NCI-H1930 (cell line): ENCODE measurements around the gene GLIS1.
A peak's percentile ranks its signal among the peaks of the same experiment; 100 is the strongest.

Experiments
- DNase-seq, 2 experiments: peaks; one replicate each; lab custom pipeline; 2025; lab: John Stamatoyannopoulos, UW

GLIS1 gene

GRCh38 chr1:53693773-53694717, 44.9 kb downstream of the GLIS1 start:
- DNase-seq: no peak

DNA sequence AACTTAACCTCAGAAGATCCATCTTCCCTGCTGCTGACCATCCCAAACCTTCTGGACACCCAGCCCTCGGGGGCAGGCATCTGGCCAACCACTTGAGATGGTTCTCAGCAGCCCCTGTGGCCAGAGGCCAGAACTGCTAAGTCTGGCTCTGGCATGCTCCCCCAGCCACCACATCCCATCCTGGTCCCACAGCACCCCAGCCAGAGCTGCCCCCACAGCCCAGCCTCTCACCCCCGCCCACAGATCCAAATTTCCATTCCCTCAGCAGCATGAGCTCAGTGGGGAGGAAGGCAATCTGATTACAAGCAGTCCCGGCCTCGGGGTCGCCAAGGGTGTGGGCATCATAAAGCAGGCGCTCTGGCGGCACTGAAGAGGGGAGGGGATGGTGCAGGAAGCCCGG, 45.6 kb downstream of the GLIS1 start:
- no peak for DNase-seq

- no peak for DNase-seq
These were observed 47.6 kb downstream of the GLIS1 start for GRCh38 chr1:53691326-53691725.

DNA sequence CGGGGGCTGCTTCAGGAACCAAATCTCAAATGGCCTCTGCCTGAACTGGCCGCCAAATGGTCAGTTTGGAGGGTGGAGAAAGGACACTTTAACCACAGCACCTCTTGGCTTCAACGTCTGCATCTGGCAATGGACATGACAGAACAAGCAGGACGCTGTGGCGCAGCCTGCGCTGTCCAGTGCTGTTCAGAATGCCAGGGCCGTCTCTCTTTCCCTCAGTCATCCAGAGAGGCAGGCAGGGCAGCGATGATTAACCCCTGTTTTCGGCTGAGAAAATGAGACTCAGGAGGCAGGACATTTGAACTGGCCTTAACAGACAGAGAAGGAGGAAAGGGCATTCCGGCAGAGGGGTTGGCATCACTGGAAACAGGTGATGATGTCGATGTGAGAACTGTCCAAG, 48.6 kb downstream of the GLIS1 start:
- DNase-seq: no peak

GRCh38 chr1:53689736-53690326, 49.1 kb downstream of the GLIS1 start:
- DNase-seq: no peak

- DNase-seq: no peak
These were observed 49.7 kb downstream of the GLIS1 start for GRCh38 chr1:53689223-53689622.

DNA sequence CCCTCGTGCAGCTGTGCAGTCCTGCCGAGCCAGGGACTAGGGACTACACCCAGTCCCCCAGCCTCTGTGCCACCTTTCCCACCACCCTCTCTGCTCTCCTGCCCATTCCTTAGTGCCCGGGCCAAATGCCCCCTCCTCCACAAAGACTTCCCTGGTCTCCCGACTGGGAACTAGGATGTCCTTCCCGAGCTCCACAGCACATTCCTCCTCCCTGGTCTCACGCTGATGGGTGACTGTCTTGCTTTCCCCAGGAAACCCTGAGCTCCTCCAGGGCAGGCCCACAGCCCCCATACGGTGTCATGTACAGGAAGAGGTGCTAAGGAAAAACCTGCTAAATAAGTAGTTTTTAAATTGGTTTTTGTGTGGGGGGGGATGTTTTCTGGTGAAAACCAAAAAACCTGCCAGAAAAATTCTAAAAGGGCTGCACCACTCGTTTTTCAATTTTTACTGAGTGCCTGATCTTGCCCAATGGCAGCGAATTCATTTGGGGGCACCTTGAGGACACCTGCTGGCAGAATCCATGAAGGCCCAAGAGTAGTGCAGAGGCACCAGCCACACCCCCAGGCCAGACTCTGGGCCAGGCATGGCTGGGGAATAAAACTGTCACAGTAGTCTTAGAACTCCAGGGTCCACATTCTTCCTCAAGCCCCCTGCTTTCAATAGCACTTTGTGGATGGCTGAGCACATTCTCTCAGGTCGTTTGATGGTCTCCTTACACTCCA, 50.4 kb downstream of the GLIS1 start:
- no peak for DNase-seq

GRCh38 chr1:53687901-53688300, 51.1 kb downstream of the GLIS1 start:
- DNase-seq: no peak

DNA sequence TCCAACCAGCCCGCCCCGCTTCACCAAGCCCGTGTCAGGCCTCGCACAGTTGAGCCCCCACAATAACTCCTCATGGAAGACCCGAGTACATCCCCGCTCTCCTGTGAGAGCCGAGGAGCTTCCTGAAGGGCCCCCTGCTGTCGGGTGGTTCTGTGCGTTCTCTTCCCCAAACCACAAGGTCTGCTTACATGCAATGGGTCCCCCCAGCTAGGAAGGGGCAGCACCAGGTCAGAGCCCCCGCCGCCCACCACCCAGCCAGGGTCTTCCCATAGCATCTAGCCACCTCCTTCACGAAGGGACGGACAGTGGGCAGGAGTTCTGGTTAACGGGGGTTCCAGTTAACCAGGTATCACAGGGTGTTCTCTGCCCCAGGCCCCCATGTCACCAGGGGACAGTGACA, 51.5 kb downstream of the GLIS1 start:
- DNase-seq: no peak

DNA sequence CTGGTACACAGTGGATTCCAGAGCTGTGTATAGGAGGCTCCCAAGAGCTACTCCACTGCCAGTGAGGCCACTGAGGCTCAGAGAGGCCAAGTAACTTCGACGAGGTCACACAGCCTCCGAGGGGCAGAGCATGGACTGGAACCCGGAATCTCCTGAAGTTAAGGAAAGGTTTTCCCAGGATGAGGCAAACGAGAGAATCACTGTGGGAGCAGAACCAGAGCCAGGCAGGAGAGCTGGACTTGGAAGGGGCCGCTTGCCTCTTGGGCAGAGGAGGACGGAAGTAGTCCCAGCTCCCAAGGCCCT, 52.0 kb downstream of the GLIS1 start:
- no peak for DNase-seq

DNA sequence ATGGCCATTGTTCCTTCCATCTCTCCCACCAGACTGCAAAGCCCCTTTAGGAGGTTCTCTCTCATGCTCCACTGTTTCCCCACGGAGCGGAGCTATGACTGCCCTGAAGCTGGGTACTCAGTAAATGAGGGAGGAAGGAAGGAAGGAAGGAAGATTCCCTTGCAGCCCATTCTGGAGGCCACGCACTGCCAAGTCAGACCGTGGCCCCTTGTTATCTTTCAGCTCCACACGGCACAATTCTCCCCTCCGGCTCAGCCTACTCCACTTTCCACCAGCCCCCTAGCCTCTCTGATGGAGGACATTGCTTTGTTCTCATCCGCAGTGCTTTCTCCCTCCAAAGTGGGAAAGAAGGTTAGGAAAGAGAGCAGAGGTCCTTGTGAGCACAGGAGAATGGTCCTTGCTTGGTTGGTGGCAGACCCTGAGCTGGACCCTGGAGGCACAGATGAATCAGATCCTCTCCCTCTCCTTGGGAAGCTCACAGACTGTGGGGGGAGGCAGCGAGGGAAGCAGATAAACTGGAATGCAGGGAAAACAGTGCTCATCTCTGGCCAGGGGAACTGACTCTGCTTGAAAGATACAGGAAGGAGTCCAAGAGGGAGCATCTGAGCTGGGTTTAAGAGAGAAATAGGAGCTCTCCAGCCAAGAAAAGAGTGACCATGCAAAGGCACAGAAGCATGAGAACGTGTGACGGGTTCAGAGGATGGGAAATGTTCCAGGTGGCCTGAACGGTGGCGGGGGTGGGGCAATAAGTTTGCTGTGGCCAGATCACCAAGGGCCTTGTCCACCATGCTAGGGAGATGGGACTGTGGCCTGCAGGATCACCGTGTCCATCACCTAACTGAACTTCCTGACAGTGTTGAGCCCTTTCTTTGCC, 52.6 kb downstream of the GLIS1 start:
- DNase-seq: no peak

DNA sequence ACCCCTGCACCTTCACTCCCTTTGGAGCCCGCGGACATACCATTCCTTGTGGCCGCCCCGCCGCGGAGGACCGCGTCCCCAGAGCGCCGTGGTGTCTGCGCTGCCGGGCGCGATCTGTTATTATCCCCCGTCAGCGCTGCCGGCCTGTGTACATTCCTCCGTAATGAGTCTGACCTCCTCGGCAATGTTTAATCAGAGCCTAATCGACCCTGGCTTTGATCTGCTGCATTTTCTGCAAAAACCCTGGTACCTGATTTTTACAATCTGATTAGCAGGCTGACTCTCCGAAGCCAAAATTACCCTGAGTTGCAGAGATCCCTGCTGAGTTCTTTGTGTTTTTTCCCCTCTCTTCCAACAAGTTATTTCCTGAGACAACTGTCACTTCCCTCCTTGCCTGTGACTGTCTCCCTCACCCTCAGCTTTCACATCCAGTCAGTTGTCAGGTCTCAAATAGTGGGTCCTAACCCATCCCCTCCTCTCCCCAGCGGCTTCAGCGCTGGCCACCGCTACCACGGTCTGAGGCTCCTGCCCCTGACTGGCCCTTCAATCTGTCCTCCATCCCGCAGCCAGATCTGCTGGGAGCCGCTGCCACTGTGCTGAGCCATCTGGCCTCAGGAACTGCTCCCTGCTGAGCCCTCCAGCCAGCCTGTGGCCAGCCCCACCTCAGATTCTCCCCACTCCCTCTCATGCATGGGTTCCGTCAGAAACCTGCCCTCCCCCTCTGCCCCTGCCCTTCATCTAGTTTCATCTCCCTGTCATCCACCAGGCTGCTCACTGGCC, 53.5 kb downstream of the GLIS1 start:
- no peak for DNase-seq

- DNase-seq: no peak
These were observed 54.2 kb downstream of the GLIS1 start for GRCh38 chr1:53684741-53685140.

DNA sequence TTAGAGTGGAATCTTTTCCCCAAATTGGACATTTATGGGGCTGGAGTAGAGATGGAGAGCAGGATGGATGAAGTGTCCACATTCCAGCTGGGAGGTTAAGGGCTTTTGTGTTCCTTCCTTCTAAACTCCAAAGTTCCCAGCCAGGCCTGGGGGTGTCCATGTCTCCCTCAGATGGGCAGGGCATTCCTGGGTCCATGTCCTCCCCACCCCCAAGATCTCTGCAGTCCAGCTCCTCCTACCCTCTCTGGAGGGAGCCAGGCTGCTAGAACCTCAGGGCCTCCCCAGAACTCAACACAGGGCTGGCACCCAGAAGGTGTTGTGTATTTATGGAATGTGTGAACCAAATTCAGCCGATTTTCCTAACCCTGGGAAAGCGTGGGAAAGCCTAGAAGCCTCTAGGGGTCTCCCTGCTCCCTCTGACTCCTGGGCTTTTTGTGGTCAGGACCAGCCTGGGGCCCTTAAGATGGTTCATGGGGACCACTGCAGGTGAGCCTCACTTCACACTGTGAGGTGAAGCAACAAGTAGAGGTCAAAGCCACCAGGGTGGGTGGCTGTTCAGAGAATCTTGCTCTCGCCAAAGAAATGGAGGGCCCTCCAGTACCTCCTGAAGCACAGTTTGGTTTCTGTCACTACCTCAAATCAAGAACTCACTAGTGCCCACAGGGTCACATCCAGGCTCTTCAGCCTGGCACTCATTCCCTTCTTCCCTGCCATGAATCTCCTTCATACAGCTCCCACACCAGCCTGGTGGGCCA, 54.8 kb downstream of the GLIS1 start:
- no peak for DNase-seq

DNA sequence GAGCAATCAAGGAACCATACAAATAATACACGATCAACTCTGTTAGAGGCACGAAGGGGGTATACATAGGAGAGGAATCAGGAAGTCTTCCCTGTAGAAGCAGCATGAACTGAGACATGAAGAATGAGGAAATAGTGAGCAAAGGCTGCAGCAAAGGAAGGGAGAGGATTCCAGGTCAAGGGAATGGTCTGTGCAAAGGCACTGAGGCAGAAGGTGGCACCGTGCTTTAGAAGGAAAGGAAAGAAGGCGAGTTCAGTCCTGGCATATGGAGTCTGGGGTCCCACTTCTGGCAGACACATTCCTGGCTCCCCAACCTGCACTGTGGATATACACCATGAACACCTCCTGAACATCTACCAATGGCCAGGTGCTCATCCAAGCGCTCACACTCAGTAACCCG, 56.1 kb downstream of the GLIS1 start:
- no peak for DNase-seq

- peak in 1 of 2 experiments; percentile 8 for DNase-seq
These were observed 56.8 kb downstream of the GLIS1 start for GRCh38 chr1:53681977-53682685.

GRCh38 chr1:53681351-53681976, 57.5 kb downstream of the GLIS1 start:
- DNase-seq: no peak

GRCh38 chr1:53680868-53681267, 58.1 kb downstream of the GLIS1 start:
- no peak for DNase-seq
